Thoracic aorta (tissue), 2 donors: ENCODE data around the gene C11orf97. TPM values are rescaled to one million over a fixed set of nuclear protein-coding genes. Genes with fewer than 3 reads are reported as not detected.
"Not testable (repeated sequence)": the region's sequence is repeated elsewhere in the genome, so short reads cannot be mapped to it uniquely, and the experiment has no call there.

ENCODE experiments used
- ATAC-seq: fragments of 150-250 bp; one replicate; pipeline ENCODE4 v1.8.0; 2017; ENCODE audit warnings: low read depth; ENCODE audit not compliant: insufficient number of reproducible peaks, low FRiP score
- DNase-seq: peaks from one replicate; pipeline ENCODE4 v3.0.0-alpha.2; 2020; ENCODE audit warnings: low spot score
- H3K27ac ChIP-seq, 2 donors: fragments of 200-600 bp; sonication (generic); 1 replicate in 1 of 2; 2 replicates in 1 of 2; pipeline ENCODE4 v1.5.1; 2016; ENCODE audit warnings: mild to moderate bottlenecking in 2 of 2, moderate library complexity in 2 of 2
- H3K27me3 ChIP-seq: fragments of 200-600 bp; sonication (generic); replicated peaks from 2 replicates; pipeline ENCODE4 v1.6.0; 2016; ENCODE audit warnings: mild to moderate bottlenecking; ENCODE audit not compliant: insufficient read depth
- H3K36me3 ChIP-seq: fragments of 200-600 bp; sonication (generic); one replicate; pipeline ENCODE4 v1.5.1; 2016
- H3K4me1 ChIP-seq, 2 donors: fragments of 200-600 bp; sonication (generic); 1 replicate in 1 of 2; 2 replicates in 1 of 2; pipeline versions ENCODE4 v1.5.1 to v1.6.0; 2016; ENCODE audit warnings: low read depth in 2 of 2, mild to moderate bottlenecking in 1 of 2; ENCODE audit not compliant: control insufficient read depth in 1 of 2
- H3K4me3 ChIP-seq: fragments of 200-600 bp; sonication (generic); 2 replicates; pipeline ENCODE4 v1.5.1; 2016; ENCODE audit warnings: mild to moderate bottlenecking
- H3K9me3 ChIP-seq: fragments of 200-600 bp; sonication (generic); 2 replicates; pipeline ENCODE4 v1.5.1; 2016
- CTCF ChIP-seq: fragments of 200-600 bp; sonication (generic); IDR thresholded peaks from one replicate; pipeline ENCODE4 v1.5.1; 2019; ENCODE audit warnings: antibody characterized with exemption
- total RNA-seq, 2 donors: library from RNA; depleted of rRNA; stranded (reverse); fragments of >200 nt; gene quantifications; one replicate each; pipeline versions ENCODE4 v1.1.0 to v1.2.3, GENCODE V29; 2016

C11orf97 gene
- total RNA-seq, 2 donors from 2014 or later: not detected

DNA sequence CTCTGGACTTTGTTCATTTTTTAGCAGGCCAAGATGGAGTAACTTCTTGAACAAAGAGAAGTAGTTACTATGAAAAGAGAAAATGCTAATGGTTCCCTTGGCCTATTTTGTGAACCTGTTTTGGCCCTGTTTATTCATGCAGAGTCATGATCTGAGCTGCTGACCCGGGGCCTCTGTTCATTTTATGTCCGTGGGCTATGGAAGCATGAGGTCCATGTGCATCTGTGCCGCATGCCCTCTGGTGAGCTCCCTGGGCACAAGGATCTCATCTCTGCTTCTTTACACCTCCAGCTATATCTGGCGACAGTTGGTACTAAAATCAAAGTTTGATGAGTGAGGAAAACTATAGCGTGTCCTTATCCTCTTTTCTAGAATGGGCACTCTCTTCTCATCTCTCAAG, 55.9 kb downstream of the C11orf97 start:
- ATAC-seq: no peak
- no peak overlapping the region for H3K4me3 ChIP-seq
- TF ChIP-seq CTCF: no peak
- no peaks in the 10 kb centered on the region for H3K27me3 ChIP-seq
- no peaks in the 10 kb centered on the region for H3K9me3 ChIP-seq
- no peaks in the 10 kb centered on the region for H3K36me3 ChIP-seq
- no peak for DNase-seq
- H3K27ac ChIP-seq: no peak overlapping the region
- peaks cover under 1 to 9% of the 10 kb centered on the region in 2 donors for H3K4me1 ChIP-seq

DNA sequence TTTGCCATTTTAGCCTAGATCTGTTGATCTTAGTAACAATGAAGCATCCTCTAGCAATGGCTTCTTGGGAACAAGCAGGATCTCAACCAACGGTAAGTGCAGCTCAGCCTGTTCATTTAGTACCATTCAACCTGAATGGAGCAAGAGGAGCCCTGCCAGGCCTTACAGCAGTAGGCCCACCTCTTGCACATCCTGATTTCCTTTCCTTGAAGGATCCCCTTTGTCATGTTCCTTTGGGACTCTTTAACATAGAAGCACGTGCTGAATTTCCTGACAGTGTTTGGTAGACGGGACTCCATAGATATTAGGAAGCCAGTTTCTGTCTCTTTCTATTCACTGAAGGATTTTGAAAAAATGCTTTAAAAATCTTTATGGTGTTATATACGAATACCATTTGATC, 56.5 kb downstream of the C11orf97 start:
- H3K27me3 ChIP-seq: no peaks in the 10 kb centered on the region
- H3K36me3 ChIP-seq: no peaks in the 10 kb centered on the region
- TF ChIP-seq CTCF: no peak
- H3K4me3 ChIP-seq: no peak overlapping the region
- ATAC-seq: no peak
- DNase-seq: no peak
- peaks cover 0 to 4% of the 10 kb centered on the region in 2 donors for H3K4me1 ChIP-seq
- no peak overlapping the region for H3K27ac ChIP-seq
- no peaks in the 10 kb centered on the region for H3K9me3 ChIP-seq

DNA sequence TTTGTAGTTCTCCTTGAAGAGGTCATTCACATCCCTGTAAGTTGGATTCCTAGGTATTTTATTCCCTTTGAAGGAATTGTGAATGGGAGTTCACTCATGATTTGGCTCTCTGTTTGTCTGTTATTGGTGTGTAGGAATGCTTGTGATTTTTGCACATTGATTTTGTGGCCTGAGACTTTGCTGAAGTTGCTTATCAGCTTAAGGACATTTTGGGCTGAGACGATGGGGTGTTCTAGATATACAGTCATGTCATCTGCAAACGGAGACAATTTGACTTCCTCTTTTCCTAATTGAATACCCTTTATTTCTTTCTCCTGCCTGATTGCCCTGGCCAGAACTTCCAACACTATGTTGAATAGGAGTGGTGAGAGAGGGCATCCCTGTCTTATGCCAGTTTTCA, 60.7 kb downstream of the C11orf97 start:
- H3K27ac ChIP-seq, H3K4me1 ChIP-seq, H3K4me3 ChIP-seq, H3K36me3 ChIP-seq, ATAC-seq, H3K9me3 ChIP-seq, DNase-seq, H3K27me3 ChIP-seq: not testable (repeated sequence)

GRCh38 chr11:94574193-94574961, 62.1 kb downstream of the C11orf97 start:
- peaks cover 0 to 7% of the 10 kb centered on the region in 2 donors for H3K4me1 ChIP-seq
- H3K4me3 ChIP-seq: peak overlapping the region; percentile 56
- peak overlapping the region in 1 of 2 donors; percentile 41 for H3K27ac ChIP-seq
- no peak for DNase-seq
- H3K36me3 ChIP-seq: no peaks in the 10 kb centered on the region
- no peak for TF ChIP-seq CTCF
- no peaks in the 10 kb centered on the region for H3K9me3 ChIP-seq
- no peak for ATAC-seq
- no peaks in the 10 kb centered on the region for H3K27me3 ChIP-seq

GRCh38 chr11:94576306-94576705, 64.0 kb downstream of the C11orf97 start:
- DNase-seq (no peak), ATAC-seq (no peak)
- no peaks in the 10 kb centered on the region for H3K9me3 ChIP-seq
- no peak overlapping the region for H3K4me3 ChIP-seq
- H3K27ac ChIP-seq: no peak overlapping the region
- H3K27me3 ChIP-seq: no peaks in the 10 kb centered on the region
- no peak for TF ChIP-seq CTCF
- H3K36me3 ChIP-seq: no peaks in the 10 kb centered on the region
- peaks cover 0 to 7% of the 10 kb centered on the region in 2 donors for H3K4me1 ChIP-seq

DNA sequence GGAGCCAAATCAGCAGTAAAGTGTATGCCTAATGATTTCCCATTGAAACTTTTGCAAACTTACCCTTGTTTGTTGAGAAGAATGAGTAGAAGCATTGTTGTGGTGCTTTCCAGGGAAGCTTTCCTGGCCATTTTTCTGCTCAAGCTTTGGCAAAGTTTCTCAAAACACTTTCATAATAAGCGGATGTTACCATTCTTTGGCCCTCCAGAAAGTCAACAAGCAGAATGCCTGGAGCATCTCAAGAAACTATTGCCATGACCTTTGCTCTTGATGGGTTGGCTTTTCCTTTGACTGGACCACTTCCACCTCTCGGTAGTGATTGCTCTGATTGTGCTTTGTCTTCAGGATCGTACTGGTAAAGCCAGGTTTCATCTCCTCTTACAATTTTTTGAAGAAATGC, 65.6 kb downstream of the C11orf97 start:
- Histone ChIP-seq H3K27me3 (no peaks in the 10 kb centered on the region), H3K4me1 (peaks cover 0 to 7% of the 10 kb centered on the region in 2 donors), H3K36me3 (no peaks in the 10 kb centered on the region), H3K9me3 (no peaks in the 10 kb centered on the region), H3K27ac (no peak overlapping the region), H3K4me3 (no peak overlapping the region)
- DNase-seq (no peak), ATAC-seq (no peak)
- no peak for TF ChIP-seq CTCF
